Motor neuron (in vitro differentiated cells): ENCODE measurements around the gene CIAO3. TPM values are rescaled to one million over a fixed set of nuclear protein-coding genes. Genes with fewer than 3 reads are reported as not detected.
A peak's percentile ranks its signal among the peaks of the same experiment; 100 is the strongest.

Source experiments
- ATAC-seq, 8 experiments: fragments of 200-7000 bp; cut with Tn5 transposase; replicated peaks in 6 of 8; 2 replicates each; pipeline ENCODE4 v1.8.0; 2021; ENCODE audit warnings: mild to moderate bottlenecking in 8 of 8, moderate library complexity in 8 of 8
- H3K27ac ChIP-seq, 2 donors: fragments of 250-450 bp; sonication (Bioruptor Pico); 2 replicates each; pipeline ENCODE4 v1.9.0; 2021; ENCODE audit warnings: antibody characterized with exemption in 2 of 2, mild to moderate bottlenecking in 2 of 2, moderate library complexity in 1 of 2
- H3K4me1 ChIP-seq, 2 donors: fragments of 250-450 bp; sonication (Bioruptor Pico); replicated peaks in 1 of 2; 2 replicates each; pipeline ENCODE4 v1.6.1; 2021; ENCODE audit warnings: antibody characterized with exemption in 2 of 2, mild to moderate bottlenecking in 2 of 2, moderate library complexity in 1 of 2
- H3K4me3 ChIP-seq, 5 donors: fragments of 250-450 bp; sonication (Bioruptor Pico); 2 replicates each; pipeline ENCODE4 v1.9.0; 2021; ENCODE audit warnings: antibody characterized with exemption in 5 of 5, mild to moderate bottlenecking in 5 of 5, moderate library complexity in 4 of 5
- WGBS, 10 experiments: fragments of 450-650 bp; shearing (Covaris generic); methylation state at CpG; one replicate each; pipeline ENCODE4 v1.0.0; 2022; 5-methylcytosine and 5-hydroxymethylcytosine counted together
- in situ Hi-C, 9 experiments: fragments of 400-800 bp; cut with MboI; loops; one replicate each; pipeline ENCODE4 v1.15.0; 2021; ENCODE audit warnings: low sequenced_read_pairs in 9 of 9, low pct_unique_long_range_greater_than_20kb in 2 of 9; ENCODE audit not compliant: unreplicated experiment in 9 of 9
- total RNA-seq, 8 experiments: library from RNA; unstranded; fragments of 300-600 nt; gene quantifications; 2 replicates each; pipeline versions ENCODE4 v1.2.3 to v1.2.4, GENCODE V29; 2022

The CIAO3 gene
- total RNA-seq, 8 experiments from 2014 or later = 15.0 to 30.5 (median 24.9) TPM

DNA sequence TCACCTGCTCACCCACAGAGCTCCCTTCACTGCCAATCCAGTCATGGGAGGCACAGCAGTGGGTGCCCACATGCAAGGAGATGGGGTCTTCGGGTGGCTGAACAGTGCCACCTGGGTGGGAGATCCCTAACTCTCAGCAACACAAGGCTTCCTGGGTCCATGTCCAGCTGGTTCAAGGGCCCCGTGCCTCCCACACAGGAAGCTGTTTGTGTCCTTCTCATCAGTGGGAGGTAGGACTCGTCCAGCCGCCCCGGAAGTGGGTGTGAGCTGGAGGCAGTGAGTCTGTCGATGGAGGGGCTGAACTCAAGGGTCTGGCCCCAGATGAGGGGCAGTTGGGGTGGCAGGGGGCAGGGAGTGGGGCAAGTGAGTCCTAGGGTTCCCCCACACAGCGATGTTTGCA is 36.8 kb downstream of the CIAO3 start:
- no peak for ATAC-seq
- Histone ChIP-seq H3K4me1 (peaks cover 37 to 47% of the 10 kb centered on the region in 2 donors), H3K27ac (no peak overlapping the region), H3K4me3 (peak overlapping the region; percentile 55 to 96 (median 85))
- WGBS, 10 experiments = 0 to 66% methylated on average over 1 to 5 of the region's 7 CpGs; no CpG with 5 or more reads in 8 of the 10 experiments
- in situ Hi-C loops = loop anchor here in 1 of 9 experiments (25.0 kb wide), 1 partner anchor 358 kb away; the partner anchor contains the start of gene SSTR5

DNA sequence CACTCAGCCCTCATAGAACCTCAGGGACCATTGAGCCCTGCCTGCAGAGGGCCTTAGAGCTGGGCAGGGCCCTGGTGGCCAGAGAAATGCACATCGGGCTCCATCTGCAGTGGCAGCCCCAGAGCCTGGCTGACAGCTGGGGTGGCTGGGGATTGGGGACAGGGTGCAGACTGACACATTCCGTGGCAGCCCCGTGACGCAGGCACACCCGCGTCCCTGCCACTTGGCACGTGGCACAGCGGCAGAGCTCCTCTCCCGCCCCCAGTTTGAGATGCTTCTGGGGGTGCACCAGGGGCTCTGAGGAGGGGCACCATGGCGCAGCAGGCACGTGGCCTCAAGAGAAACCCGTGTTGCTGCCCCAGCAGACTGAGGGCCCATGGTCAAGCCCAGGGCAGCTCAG is 37.4 kb downstream of the CIAO3 start:
- WGBS, 10 experiments = 33 to 40% (median 40%) methylated on average over 1 to 4 of the region's 12 CpGs; no CpG with 5 or more reads in 7 of the 10 experiments
- no peak overlapping the region for H3K4me3 ChIP-seq
- ATAC-seq = no peak
- H3K27ac ChIP-seq = no peak overlapping the region
- H3K4me1 ChIP-seq = peaks cover 34 to 43% of the 10 kb centered on the region in 2 donors
- in situ Hi-C loops = loop anchor here in 1 of 9 experiments (25.0 kb wide), 1 partner anchor 359 kb away; the partner anchor contains the start of gene SSTR5

DNA sequence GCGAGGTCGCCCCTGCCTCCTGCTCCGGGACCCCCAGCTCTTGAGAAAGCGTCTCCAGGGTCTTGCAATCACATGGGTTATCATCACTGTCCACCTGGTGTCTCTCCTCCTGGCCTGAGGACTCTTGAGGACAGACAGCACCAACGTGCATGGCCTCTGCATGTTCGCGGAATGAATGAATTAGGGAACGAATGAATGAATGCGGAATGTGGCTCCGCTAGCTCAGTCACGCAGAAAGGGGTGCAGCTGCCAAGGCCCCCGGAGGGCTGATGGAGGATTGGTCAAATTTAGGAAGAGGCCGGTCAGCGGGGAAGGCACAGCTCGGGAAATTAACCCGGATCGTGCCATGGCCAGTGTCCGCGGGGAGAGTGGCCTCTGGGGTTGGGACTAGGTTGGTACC is 38.5 kb downstream of the CIAO3 start:
- H3K4me1 ChIP-seq = peaks cover 34 to 43% of the 10 kb centered on the region in 2 donors
- no peak overlapping the region for H3K27ac ChIP-seq
- ATAC-seq = no peak
- WGBS, 10 experiments = 0 to 100% (median 70%) methylated on average over 1 to 11 of the region's 19 CpGs; no CpG with 5 or more reads in 2 of the 10 experiments
- H3K4me3 ChIP-seq = no peak overlapping the region
- in situ Hi-C loops = loop anchor here in 1 of 9 experiments (25.0 kb wide), 1 partner anchor 360 kb away; the partner anchor contains the start of gene SSTR5

DNA sequence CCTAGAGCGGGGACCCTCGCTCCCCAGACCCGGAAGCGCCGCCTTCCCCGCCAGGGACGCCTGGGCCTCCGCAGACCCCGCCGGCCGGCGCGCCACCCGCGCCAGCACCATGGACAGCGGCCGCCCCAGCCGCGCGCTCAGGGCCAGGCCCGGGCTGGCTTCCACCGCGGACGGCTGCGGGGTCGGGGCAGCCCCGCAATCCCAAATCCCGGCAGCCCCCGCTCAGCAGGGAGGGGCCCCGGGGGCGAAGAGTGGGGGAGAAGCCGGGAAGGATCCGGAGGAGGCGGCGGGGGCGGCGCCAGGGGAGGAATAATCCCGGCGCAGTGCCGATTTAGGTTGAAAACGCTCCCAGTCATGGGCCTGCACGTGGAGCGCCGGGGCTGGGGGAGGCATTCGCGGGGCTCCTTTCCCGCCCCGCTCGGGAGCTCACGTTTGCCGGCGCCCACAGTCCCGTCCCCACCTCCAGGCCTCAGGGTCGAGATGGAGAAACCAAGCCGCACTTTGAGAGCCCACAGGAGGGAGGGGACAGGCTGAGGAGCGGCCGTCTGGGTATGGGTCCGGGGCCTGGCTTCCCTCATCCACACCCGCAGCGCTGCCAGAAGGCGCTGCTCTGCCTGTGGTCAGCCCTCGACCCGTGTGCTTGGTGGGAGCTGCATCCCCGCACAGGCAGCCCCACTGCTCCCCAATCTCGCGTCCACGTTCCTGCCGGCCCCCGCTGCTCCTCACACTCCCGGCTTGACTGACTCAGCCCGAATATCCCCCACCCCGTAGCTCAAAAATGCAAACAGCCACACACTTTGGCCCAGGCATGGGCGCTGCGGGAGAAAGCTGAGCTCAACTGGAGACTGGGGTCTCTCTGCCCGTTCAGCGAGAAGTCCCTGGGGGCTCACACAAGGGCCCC is 39.9 kb downstream of the CIAO3 start:
- 10 to 13% (median 12%) methylated on average over 2 to 11 of the region's 76 CpGs; no CpG with 5 or more reads in 7 of the 10 experiments for WGBS, 10 experiments
- Histone ChIP-seq H3K4me3 (peak overlapping the region in 4 of 5 donors; percentile 10 to 32 (median 21)), H3K27ac (no peak overlapping the region), H3K4me1 (peaks cover 24 to 29% of the 10 kb centered on the region in 2 donors)
- in situ Hi-C loops = loop anchor here in 1 of 9 experiments (25.0 kb wide), 1 partner anchor 361 kb away; the partner anchor contains the start of gene SSTR5
- ATAC-seq = peak; percentile 9 to 84 (median 29)

DNA sequence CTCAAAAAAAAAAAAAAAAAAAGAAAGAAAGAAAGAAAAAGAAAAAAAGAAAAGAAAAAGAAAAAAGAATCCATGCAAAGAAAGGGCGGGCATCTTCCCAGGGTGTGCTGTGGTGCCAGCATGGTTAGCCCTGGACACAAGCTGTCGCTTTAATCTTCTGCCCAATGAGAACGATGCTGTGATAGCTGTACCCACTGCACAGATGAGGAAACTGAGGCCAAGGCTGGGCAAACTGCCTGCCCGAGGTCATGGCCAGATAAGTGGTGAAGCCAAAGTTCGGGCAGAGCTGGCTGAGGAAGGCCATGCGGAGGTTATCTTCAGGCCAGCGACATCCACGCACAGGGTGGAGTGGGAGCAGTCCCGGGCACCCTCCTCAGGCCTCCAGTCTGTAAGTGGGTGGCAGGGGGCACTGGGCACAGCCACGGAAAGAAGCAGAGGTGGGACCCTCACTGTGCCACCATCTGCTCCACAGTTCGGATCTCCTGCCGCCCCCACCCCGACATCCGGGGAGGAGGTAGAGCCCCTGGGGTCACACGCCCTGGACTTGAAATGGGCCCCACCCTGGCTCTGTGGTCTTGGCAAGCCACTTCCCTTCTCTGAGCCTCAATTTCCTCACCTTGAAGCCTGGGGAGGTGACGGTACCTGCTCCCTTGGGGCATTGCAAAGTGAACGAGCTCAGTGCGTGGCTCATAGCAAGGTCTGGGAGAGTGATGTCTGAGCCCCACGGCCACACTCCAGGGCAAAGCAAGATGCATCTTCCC is 41.7 kb downstream of the CIAO3 start:
- 14 to 90% (median 58%) methylated on average over 1 to 8 of the region's 19 CpGs; no CpG with 5 or more reads in 1 of the 10 experiments for WGBS, 10 experiments
- Histone ChIP-seq H3K4me3 (no peak overlapping the region), H3K27ac (no peak overlapping the region), H3K4me1 (peaks cover 31 to 38% of the 10 kb centered on the region in 2 donors)
- in situ Hi-C loops = no loop called here
- no peak for ATAC-seq

DNA sequence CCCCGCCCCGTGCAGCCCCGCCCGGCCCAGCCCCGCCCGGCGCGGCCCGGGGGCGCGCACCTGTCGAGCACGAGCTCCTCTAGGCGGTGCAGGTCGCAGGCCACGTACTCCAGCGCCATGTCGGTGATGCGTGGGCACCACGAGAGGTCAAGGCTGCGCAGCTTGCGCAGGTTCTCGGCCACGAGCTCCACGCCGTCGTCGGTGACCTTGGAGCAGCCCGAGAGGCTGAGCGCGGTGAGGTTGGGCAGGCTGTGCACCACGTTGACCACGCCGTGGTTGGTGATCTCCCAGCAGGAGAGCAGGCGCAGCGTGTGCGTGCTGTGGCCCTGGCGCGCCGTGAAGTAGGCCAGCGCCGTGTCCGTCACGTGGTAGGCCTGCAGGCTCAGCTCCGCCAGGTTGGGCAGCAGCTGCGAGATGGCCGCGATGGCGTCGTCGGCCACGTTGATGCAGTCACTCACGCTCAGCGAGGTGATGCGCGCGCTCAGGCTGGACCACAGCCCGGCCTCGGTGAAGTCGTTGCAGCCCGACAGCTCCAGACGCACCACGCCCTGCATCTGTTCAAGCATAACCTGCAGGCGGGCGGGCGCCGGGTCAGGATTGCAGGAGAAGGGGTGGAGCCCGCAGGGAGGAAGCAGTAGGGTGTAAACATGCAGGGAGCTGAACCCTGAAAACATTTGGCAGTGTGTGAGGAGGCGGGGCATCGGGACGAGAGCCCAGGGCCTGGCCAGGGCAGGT is 45.3 kb downstream of the CIAO3 start:
- peak; percentile 74 to 86 (median 76) for ATAC-seq
- Histone ChIP-seq H3K4me1 (peaks cover 19 to 22% of the 10 kb centered on the region in 2 donors), H3K4me3 (peak overlapping the region in 4 of 5 donors; percentile 14 to 43 (median 28)), H3K27ac (peak overlapping the region; percentile 81 to 90)
- in situ Hi-C loops = no loop called here
- 0 to 80% (median 3%) methylated on average over 2 to 20 of the region's 71 CpGs; no CpG with 5 or more reads in 4 of the 10 experiments for WGBS, 10 experiments

DNA sequence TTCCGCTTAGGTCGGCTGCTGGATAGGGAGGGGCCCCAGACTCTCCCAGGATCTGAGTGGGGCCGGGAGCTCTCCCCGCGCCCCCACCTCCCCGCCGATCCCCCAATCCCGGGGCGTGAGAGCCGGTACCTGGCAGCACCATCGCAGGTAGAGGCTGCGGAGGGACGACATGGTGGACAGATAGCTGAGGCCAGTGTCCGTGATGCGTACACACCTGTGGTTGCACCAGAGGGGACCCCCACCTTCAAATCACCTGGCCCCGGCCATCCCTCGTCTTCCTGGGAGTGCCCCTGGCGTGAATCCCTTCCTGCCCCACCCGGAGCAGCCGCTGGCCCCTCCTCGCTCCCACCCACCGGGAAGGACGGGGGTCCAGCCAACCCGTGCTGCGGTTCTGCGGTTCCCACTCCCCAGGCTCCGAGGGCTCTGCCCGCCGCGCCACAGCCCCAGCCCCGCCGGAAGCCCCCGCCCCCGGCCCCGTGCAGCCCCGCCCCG is 45.9 kb downstream of the CIAO3 start:
- ATAC-seq = no peak
- in situ Hi-C loops = no loop called here
- H3K4me1 ChIP-seq = peaks cover 16 to 17% of the 10 kb centered on the region in 2 donors
- peak overlapping the region; percentile 81 to 90 for H3K27ac ChIP-seq
- H3K4me3 ChIP-seq = peak overlapping the region; percentile 9 to 43 (median 25)
- WGBS, 10 experiments = no CpG with 5 or more reads among the region's 37 CpGs

DNA sequence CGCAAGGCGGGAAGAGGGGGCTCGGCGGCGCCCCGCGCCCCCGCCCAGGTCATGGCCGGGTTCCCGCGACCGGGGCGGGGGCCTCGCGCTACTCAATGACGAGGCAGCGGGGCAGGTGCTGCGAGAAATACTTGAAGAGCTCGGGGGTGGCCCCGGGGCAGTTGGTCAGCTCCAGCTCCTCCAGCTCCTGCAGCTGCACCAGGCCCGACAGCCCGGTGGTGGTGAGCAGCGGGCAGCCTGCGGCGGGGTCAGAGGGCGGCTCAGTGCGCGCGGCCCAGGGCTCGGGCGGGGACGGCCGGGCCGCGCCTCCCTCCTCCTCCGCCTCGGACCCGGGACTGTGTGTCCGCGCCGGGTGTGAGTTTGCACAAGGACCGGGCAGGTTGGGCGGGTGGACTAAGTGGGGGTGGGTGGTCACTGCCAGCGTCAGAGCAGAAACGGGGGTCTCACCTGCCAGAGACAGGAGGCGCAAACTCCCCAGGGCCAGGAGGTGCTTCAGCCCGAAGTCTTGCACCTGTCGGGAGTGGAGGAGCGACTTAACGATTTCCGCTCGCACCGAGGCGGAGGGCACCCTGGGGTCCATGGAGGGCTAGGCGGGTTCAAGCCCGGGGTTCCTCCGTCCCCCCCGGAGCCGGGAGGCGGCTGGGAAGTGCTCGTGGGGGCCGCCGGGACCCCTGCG is 46.5 kb downstream of the CIAO3 start:
- H3K27ac ChIP-seq = peak overlapping the region; percentile 81 to 90
- no peak for ATAC-seq
- peaks cover 20 to 21% of the 10 kb centered on the region in 2 donors for H3K4me1 ChIP-seq
- 0% methylated on average over 4 of the region's 64 CpGs; no CpG with 5 or more reads in 9 of the 10 experiments for WGBS, 10 experiments
- H3K4me3 ChIP-seq = peak overlapping the region; percentile 9 to 43 (median 25)
- in situ Hi-C loops = no loop called here

DNA sequence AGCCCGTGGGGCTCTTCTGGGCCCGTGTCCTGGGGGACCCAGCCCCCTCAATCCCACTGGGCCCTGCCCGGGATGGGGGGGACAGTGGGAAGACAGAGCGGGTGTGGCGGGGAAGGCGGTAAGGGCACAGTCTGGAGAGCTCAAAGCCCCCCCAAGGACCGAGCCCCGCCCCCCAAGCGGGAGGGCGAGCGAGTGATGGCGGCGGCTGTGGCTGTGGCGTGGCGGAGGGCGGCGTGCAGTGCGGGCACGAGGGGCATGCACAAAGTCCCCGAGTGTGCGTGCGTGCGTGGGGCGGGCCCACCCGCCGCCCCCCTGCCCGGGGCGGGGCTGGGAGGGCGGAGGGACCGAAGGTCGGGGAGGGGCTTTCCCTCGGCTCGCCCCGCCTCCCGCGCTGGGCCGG is 47.0 kb downstream of the CIAO3 start:
- Histone ChIP-seq H3K4me1 (peaks cover 25 to 26% of the 10 kb centered on the region in 2 donors), H3K4me3 (peak overlapping the region in 3 of 5 donors; percentile 25 to 43 (median 30)), H3K27ac (peak overlapping the region in 1 of 2 donors; percentile 90)
- peak in 2 of 8 experiments; percentile 1 for ATAC-seq
- in situ Hi-C loops = no loop called here
- WGBS, 10 experiments = no CpG with 5 or more reads among the region's 37 CpGs

DNA sequence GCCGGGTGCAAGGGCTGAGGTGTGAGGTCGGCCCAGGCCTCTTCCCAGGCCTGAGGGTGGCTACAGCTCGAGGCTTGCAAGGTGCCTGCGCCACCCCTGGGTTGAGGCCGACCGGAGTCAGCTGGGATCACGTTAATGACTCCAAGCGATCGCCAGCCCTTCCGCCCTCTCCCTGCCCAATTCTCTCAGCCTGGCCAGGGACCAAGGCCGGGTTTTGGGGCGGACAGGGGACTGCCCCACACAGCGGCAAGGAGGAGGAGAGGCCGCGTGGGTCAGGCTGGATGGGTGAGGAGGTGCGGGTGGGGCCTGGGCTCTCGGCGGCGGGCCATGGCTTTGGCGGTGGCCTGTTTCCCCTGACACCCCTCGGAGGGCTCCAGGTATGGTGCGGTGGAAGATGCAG is 47.4 kb downstream of the CIAO3 start:
- peak overlapping the region in 1 of 5 donors; percentile 43 for H3K4me3 ChIP-seq
- peak overlapping the region in 1 of 2 donors; percentile 34 for H3K27ac ChIP-seq
- no peak for ATAC-seq
- 0 to 64% (median 40%) methylated on average over 1 to 11 of the region's 22 CpGs; no CpG with 5 or more reads in 7 of the 10 experiments for WGBS, 10 experiments
- in situ Hi-C loops = no loop called here
- peaks cover 25 to 28% of the 10 kb centered on the region in 2 donors for H3K4me1 ChIP-seq

DNA sequence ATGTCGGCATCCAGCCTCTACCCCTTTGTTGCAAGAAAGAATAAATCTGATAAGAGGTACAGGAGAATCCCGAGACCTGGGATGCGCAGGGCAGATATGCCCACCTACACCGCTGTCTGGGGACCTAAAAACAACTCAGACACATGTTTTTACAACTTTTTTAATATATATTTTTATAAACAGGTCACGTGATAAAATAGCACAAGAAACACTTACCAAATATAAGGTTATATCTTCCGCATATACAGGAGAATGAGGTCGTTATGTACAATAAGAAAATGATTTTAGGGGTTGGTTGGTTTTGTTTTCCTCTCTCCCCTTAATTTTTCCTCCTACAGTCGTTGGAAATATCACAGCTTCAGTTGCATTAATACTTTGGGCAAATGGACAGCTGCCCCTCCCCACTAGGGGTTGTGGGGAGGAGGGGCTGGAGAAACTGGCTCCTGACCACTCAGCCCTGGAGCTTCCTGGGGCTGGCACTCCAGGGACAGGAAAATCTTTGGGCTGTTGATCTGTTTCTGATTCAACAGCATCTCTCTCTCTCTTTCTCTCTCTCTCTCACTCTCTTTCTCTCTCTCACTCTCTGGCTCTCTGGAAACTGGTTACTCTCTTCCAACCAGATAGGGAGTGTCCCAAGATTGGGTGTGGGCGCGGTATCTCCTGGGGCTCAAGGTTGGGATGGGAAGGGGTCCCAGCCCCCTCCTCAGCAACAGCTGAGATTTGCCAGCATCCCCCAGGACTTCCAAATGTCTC is 48.3 kb downstream of the CIAO3 start:
- WGBS, 10 experiments = 18 to 100% (median 55%) methylated on average over 2 to 10 of the region's 10 CpGs
- no peak for ATAC-seq
- peaks cover 25 to 28% of the 10 kb centered on the region in 2 donors for H3K4me1 ChIP-seq
- H3K27ac ChIP-seq = no peak overlapping the region
- in situ Hi-C loops = no loop called here
- no peak overlapping the region for H3K4me3 ChIP-seq
